GM10266 (cell line): ENCODE results near the gene UTRN.

Experiments
- DNase-seq: peaks from one replicate; pipeline ENCODE4 v3.0.0; 2012; ENCODE audit errors: extremely low spot score
- TF ChIP-seq, protein P1 (sequence below): IDR thresholded peaks from 2 replicates; pipeline ENCODE4 v1.5.1; 2012; ENCODE audit warnings: mild to moderate bottlenecking, low read depth; ENCODE audit not compliant: control insufficient read depth, insufficient read depth; ENCODE audit errors: missing control alignments

UTRN gene

GRCh38 chr6:144266091-144266649 is 19.0 kb upstream of the UTRN start:
- TF ChIP-seq, protein P1, sequence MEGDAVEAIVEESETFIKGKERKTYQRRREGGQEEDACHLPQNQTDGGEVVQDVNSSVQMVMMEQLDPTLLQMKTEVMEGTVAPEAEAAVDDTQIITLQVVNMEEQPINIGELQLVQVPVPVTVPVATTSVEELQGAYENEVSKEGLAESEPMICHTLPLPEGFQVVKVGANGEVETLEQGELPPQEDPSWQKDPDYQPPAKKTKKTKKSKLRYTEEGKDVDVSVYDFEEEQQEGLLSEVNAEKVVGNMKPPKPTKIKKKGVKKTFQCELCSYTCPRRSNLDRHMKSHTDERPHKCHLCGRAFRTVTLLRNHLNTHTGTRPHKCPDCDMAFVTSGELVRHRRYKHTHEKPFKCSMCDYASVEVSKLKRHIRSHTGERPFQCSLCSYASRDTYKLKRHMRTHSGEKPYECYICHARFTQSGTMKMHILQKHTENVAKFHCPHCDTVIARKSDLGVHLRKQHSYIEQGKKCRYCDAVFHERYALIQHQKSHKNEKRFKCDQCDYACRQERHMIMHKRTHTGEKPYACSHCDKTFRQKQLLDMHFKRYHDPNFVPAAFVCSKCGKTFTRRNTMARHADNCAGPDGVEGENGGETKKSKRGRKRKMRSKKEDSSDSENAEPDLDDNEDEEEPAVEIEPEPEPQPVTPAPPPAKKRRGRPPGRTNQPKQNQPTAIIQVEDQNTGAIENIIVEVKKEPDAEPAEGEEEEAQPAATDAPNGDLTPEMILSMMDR: no peak
- no peak for DNase-seq

DNA sequence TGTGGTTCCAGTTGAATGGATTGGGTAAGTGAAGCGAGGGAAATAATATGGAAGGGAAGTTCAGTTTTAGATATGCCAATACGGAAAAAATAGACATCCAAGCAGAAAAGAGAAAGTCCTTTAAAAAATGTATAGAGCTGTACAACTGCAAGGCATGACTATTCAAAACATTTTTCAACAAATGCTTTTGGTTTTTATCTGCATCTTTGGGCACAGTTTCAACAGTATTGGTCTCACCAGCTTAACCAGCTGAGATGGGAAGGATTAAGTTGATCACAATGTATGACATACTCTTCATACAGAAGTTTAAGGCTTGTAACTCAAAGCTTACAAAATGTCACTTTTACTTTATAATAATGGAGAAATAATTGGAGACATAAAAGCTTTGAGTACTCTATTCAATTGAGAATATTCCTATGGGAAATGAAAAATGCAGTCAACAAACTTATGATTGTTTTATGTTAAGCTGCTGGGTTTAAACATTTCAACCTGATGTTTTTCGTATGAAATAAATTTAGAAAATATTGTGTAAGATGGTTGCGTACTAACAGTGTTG is 16.3 kb upstream of the UTRN start:
- no peak for DNase-seq
- TF ChIP-seq, protein P1: no peak

DNA sequence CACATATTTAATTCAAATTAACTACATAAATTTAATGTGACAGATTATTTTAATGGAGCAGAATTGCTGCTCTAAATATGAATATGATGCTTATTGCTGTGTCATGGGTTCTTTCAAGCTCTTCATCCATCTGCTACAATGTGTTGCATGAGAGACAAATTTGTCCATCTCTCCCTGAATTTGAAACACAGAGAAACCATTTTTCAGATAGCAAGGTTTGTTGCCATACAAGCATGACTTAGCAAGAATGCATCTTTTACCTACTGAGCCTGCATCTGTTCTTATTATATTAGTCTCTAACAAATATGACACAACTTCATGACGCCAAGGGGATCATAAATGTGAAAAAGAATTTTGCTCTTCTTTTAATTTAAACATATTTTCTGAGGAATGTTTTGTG is 8.0 kb upstream of the UTRN start:
- TF ChIP-seq, protein P1: no peak
- no peak for DNase-seq

GRCh38 chr6:144277605-144278227 is 7.4 kb upstream of the UTRN start:
- DNase-seq: no peak
- TF ChIP-seq, protein P1: no peak

- TF ChIP-seq, protein P1: no peak
- no peak for DNase-seq
Observed at GRCh38 chr6:144278659-144279314, 6.3 kb upstream of the UTRN start.

- no peak for DNase-seq
- TF ChIP-seq, protein P1: no peak
Observed at GRCh38 chr6:144279484-144280150, 5.5 kb upstream of the UTRN start.
